Stimulated activated naive CD4-positive, alpha-beta T cell (primary cell): ENCODE data around the gene POMT2.
"Not testable (repeated sequence)": the region's sequence is repeated elsewhere in the genome, so short reads cannot be mapped to it uniquely, and the experiment has no call there.

Experiments
- DNase-seq, 6 experiments: peaks; one replicate each; lab custom pipeline; 2025; lab: John Stamatoyannopoulos, UW

Gene POMT2, protein sequence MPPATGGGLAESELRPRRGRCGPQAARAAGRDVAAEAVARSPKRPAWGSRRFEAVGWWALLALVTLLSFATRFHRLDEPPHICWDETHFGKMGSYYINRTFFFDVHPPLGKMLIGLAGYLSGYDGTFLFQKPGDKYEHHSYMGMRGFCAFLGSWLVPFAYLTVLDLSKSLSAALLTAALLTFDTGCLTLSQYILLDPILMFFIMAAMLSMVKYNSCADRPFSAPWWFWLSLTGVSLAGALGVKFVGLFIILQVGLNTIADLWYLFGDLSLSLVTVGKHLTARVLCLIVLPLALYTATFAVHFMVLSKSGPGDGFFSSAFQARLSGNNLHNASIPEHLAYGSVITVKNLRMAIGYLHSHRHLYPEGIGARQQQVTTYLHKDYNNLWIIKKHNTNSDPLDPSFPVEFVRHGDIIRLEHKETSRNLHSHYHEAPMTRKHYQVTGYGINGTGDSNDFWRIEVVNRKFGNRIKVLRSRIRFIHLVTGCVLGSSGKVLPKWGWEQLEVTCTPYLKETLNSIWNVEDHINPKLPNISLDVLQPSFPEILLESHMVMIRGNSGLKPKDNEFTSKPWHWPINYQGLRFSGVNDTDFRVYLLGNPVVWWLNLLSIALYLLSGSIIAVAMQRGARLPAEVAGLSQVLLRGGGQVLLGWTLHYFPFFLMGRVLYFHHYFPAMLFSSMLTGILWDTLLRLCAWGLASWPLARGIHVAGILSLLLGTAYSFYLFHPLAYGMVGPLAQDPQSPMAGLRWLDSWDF

DNA sequence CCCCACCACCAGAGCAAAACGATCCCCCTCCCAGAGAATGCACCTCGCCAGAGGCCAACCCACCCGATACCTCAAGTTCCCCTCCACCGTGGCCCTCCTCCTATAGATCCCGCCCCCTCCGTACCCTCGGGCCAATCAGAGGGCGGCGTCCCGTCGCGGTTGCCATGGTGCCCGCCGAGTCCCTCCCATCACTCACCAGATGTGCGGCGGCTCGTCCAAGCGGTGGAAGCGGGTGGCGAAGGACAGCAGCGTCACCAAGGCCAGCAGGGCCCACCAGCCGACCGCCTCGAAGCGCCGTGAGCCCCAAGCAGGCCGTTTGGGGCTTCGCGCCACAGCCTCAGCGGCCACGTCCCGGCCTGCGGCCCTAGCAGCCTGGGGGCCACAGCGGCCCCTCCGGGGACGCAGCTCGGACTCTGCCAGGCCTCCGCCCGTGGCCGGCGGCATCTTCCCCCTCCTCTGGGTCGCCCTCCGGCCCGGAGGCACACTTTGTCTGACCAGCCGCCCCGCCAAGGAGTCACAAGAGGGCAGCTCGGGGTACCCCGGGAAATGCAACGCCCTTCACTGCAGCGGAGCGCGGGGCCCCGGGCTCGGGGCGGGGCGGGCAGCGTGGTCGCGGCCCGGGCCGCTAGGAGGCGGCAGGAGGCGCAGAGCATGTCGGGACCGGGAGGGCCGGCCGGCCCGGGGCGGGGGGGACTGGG, at the start of gene POMT2:
Gene POMT2, minus strand, starts transcription at position 646 of the 698 bp plus-strand sequence. Its CDS starts 202 bp downstream, at position 444.
- DNase-seq = peak; percentile 82 to 90 (median 89)

DNA sequence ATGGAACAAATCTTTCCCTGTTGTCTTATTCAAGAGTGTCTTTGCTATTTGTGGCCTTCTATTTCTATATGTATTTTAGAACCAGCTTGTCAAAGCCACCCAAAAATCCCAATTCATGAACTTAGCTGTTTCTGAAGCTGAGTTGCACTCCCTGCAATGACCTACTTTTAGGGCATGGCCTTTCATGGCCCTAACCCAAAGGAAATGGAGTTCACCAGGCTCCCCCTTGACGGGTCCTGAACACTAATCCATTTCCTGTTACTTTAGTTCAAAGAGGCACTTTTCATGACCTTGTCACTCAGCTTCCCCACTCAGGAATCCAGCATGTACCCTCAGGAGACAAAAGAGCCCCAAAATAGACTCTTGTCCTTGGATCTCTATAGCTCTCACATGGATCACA, 48.6 kb upstream of the POMT2 start:
- no peak for DNase-seq

DNA sequence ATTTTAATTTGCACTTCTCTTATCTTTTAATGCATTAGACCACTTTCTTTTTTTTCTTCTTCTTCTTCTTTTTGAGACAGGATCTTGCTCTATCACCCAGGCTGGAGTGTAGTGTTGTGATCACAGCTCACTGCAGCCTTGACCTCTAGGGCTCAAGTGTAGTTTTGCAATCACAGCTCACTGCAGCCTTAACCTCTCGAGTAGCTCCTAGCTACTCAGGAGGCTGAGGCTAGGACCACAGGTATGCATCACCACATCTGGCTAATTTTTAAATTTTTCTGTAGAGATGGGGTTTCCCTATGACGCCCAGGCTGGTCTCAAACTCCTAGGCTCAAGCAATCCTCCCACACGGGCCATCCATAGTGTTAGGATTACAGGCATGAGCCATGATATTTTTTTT, 43.5 kb upstream of the POMT2 start:
- DNase-seq = no peak

DNA sequence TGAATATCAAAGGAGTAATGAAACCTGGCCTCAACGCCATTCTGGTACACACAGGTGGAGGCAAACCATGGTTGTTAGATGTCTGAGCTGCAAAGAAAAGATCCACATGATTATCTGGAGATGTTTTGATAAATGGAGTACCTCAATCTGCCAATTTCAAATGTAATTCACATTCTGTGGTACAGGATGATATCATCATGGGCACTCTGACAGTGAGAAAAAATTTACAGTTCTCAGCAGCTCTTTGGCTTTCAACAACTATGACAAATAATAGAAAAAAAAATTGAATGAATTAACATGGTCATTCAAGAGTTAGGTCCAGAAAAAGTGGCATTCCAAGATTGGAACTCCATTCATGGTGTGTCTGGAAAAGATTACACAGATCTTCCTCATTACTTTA, 38.9 kb upstream of the POMT2 start:
- no peak for DNase-seq

DNA sequence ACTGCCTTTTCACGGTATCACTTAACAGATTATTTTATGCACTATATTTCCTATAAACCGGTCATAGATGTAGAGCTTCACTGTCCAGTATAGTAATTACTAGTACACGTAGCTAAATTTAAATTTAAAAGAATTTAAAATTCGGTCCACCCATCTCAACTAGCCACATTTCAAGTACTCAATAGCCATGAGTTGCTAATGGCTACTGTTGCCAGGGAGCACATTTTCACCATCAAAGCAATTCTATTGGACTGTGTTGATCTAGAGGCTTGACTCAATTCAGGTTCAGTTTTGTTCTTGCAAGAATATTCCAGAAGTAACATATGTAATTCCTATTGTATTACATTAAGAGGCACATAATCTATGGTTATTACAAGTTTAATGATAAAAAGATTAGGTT, 36.2 kb upstream of the POMT2 start:
- no peak for DNase-seq

DNA sequence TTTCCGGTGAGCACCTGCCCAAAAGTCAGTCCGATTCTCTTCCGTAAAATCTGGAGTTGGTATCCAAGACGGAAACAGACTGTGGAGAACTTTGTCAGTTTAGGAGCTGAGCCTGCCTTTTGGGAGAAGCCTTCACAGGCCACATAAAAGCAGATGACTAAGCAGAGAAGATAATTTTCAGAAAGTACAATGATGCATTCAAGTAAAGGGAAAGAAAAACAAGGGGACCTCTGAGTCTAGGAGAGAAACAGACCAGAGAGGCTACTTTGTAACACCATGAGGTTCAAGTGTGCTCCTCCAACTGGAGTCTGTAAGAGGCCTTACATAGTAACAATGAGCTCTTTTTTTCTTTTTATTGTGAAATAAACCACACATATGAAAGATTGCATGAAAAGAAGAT, 35.1 kb upstream of the POMT2 start:
- no peak for DNase-seq

DNA sequence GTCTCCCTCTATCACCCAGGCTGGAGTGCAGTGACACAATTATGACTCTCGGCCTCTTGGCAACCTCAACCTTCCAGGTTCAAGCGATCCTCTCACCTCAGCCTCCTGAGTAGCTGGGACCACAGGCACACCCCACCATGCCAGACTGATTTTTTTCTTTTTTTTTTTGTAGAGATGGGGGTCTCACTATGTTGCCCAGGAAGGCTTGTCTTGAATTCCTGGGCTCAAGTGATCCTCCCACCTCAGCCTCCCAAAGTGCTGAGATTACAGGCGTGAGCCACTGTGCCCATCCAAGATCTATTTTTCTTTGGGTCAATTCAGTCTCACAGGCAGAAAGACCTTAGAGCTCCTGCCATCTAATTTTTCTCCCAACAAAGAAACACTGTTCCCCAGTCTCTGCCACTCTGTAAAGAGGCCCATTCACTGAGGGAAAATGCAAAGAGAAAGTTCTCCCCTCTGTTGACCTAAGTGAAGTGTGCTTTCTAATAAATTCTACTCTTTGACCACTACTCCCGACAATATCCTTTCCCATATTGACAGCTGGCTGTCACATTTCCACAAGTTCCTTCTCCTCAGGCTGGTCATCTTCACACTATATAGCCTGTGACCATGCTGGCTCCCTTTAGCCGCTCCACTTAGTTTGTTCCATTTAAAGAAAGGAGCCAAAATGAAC, 32.9 kb upstream of the POMT2 start:
- no peak for DNase-seq

DNA sequence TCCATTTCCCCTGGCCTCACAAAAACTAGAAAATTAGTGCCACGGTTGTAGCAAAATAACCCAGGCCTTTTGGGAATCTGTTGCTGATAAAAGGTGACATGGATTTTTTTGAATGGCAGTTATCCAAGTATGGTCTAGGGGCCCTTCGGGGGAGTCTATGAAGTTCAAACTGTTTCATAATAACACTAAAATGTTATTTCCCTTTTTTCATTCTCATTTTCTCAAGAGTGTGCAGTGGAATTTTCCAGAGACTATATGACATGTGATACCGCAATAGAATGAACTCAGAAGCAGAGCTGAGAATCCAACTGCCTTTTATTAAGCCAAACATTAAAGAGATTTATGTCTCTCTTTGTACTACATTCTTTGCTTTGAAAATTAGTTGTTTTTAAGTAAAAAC, 27.1 kb upstream of the POMT2 start:
- DNase-seq = no peak

DNA sequence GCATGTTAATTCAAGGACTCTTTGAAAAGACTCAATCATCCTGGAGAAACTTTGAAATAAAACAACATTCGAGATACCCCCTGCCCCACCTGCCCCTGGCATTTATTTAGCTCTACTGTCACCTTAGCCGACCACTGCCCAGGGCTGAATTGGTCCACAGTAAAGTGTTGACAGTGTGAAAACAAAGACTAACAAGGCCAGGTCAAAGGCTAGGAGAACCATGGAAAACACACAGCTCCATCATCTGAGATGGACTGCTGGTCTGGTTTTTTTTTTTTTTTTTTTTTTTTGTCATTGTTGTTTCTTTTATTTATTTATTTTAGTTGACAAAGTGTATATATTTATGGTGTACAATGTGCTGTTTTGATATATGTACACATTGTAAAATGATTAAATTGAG, 25.8 kb upstream of the POMT2 start:
- DNase-seq = no peak

DNA sequence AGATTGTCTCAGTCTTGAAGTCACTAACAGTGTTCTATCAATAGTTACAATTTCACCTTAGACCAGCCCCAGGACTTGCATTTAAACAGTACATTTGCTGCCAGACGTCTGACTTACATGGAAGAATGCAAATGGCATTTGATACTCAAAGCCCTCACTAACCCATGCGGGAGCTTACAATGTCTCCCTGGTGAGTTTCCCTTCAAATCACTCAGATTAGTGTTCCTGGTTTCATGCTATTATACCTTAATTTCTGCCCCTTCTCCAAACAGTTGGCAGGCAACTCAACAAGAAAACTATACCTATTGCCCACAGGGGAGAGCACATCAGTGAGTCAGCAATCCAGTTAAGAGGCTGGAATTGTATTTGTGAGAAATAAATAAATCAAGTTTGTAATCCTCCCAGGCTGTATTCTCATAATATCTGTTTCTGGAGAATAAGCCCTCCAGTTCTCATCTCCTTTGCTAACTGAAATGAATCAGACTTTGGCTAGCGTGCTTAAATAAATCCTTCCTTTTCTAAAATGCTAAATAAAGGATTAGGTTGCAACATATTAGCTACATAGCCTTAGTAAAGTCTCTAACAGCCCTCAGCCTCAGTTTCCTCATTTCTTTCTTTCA, 23.8 kb upstream of the POMT2 start:
- DNase-seq = no peak

DNA sequence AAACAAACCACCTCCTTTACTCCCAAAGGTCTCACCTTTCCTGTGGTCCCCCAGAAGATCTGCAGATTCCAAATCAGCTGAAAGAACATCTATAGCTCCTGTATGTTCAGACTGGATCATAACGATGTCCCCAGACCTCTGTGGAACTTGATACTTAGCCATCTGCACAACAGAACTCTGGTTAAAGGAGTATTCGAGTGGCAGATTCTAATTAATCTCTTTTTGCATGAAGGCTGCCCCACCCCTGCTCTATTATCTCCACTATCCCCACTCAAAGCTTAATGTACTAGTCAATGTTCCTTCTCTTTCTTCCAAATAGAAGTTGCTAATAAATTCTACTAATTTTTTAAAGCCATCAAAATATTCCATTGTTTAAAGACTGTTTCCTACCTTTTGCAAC, 23.0 kb upstream of the POMT2 start:
- DNase-seq = no peak

DNA sequence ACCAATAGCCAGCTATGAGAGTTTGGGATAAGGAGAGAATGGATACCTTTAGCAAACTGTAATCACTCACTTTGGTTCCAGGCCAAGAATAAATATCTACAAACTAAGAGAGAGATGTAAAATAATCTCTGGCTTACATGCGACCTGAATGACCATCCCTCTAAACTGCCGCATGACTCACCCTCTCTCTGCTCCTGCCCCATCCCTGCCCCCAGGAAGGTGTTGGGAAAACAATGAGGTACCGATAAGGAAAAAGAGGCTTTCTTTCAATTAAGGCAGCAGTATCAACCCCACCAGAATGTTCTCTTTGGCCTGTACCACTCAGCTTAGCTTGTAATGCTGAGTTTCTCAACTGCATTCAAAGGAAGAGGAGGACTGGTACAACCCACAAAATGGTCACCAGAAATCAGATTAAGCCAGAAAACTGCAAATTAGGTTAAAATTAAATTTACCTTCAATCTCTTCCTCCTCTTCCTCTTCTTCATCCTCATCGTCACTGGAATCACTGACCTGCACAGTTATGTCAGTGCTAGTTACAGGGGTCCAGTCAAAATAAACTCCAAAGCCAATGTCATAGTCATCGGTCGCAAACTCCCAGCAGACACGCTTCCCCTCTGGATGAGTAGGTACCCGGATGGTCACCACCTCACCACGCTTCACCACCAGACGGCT, 22.2 kb upstream of the POMT2 start:
- DNase-seq = no peak

DNA sequence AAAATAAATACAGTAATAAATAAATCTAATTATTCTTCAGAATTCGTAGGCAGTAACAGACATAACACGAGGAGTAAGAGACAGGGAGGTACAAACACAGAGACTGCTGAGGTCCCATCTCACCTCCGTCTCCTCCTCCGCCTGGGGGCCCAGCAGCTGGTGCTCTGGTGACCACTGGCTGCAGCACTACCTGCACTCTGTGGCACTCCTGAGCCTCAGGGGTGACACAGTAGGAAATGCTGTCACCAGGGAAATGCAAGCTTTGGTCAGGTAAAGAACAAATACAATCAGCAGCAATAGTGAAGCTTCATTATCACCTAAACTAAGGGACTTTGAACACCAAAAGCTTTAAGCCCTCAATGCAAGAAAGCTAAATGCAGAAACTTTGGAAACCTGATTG, 19.7 kb upstream of the POMT2 start:
- no peak for DNase-seq

DNA sequence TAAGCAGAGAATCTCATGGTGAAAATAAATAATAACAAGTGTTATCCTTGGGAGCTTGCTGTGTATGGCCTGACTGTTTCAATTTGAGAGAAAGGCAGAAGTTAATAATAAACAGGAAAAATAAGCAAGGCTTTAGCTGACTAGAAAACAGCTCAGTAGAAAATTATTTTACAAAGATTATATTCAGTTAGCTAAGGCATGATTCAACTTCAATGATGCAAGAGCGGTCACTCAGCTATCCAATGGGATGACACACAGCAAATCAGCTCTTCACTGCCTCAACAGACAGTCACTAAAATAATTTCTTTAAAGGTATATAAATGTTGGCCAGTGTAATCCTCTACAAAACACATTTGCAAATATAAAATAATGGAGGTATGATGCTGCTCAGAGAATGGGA, 18.7 kb upstream of the POMT2 start:
- DNase-seq = no peak

DNA sequence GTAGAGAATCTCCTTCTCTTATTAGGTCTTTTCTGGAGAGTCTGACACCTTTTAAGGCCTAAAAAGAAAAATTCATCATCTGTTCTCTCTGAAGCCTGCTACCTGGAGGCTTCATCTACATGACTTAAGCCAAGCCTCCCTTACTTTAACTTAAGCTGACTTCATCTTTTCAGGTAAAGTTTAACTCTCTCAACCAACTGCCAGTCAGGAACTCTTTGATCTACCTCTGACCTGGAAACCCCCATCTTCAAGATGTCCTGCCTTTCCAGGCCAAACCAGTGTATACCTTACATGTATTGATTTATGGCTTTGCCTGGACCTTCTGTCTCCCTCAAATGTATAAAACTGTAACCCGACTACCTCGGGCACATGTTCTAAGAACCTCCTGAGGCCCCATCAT, 17.6 kb upstream of the POMT2 start:
- DNase-seq = no peak

DNA sequence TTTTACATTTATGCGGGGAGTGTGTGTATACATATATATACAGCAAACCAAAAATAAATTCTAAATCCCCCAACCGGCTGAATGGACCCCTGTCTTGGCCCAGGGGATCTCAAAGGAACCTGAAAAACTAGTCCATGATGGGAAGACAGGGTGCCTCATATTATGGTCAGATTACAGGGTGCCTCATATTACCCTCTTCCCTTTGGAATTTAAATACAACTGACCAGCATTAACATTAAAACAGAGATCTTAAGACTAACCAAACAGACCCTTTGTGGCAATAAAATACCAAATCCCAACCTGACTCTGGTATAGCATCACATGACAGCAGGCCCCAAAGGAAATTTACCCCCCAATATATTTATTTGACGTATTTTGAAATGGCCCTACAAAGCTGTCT, 17.2 kb upstream of the POMT2 start:
- no peak for DNase-seq

DNA sequence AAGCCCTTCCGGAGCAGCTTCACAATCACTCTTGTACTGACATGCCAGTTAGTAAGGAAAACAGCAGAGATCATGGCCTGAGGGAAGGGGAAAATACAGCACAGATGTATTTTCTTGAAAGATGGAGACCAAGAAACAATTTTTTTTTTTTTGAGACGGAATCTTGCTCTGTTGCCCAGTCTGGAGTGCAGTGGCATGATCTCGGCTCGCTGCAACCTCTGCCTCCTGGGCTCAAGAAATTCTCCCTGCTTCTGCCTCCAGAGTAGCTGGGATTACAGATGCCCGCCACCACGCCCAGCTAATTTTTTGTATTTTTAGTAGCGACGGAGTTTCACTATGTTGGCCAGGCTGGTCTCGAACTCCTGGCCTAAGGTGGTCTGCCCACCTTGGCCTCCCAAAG, 16.6 kb upstream of the POMT2 start:
- not testable (repeated sequence) for DNase-seq

DNA sequence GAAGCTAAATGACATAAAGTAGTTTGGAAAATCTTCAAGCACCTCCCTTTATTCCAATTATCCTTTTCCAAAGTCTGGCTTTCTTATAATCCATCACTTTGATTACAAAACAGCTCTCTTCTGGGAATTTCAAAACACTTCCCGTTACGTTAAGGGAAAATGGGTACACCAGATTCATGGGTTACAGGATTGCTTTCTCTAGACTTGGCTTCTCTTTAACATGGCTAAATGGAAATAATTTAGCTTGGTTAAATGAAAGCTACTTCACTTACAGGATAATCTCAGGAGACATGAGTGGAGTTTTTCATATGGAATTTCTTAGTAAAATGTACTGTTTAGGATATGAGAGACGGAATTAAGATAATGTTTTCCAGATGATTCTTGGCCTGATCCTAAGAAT, 14.9 kb upstream of the POMT2 start:
- no peak for DNase-seq

DNA sequence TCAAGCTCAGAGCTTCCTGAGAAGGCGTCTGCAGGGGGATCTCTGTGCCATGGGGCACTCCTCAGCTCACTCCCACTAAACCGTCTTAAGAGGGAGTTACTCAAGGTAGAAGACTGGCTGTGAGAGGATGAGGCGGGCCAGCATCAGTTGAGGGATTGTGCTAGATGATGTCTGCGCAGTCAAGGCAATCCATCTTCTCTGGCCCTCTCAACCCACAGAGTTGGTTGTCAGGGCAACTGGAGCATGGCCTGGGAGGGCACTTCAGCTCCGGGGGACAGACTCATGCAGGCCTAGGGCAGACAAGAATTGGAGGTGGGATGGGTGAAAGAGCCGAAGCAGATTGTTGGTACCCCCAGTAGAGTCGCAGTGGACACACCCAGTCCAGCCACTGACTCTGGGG, 9.2 kb upstream of the POMT2 start:
- DNase-seq = no peak

DNA sequence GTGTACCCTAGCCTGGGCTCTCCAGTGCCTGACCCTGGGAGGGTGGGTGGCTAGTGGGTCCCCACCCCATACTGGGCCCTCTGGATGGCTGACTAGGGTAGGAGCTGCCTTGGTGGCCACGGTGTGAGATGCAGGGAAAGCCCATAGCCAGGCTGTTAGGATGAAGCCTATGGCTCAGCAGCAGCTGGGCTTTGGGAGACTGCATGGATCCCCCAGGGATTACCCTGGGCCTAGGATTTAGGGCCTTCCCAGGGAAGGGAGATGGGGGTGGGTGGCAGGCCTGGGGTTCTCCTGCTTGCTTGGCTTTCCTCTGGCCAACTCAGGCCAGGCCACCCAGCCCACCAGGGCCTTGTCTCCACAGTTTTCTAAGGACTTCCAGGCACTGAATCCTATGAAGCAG, 6.4 kb upstream of the POMT2 start:
- no peak for DNase-seq

DNA sequence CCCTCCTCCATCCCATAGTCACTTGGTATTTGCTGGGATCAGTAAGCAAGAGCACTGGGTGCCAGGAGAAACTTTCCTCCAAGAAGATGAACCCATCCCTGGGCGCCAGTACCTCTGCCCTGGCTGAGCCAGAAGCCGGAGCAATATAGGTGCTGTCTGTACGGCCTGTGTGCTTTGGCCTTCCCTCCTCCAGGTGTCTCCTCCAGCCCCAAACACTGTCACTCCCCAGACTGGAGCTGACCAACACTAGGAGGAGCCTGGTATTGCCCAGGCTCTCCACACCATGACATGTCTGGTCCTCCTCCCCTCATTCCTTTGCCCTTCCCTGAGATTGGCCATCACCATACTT, 5.0 kb upstream of the POMT2 start:
- no peak for DNase-seq
